Measurements from ENCODE around the gene PKNOX2. TPM values are rescaled to one million over a fixed set of nuclear protein-coding genes. Genes with fewer than 3 reads are reported as not detected.

The PKNOX2 gene
- total and polyA plus RNA-seq, 4 donors = 3.1 to 10.6 (median 7.9) TPM

GRCh38 chr11:125359130-125359529 is 194.6 kb downstream of the PKNOX2 start:
- no peak overlapping the region for H3K9ac ChIP-seq (ENCODE audit: insufficient read depth in 1 of 2, low read length in 2 of 2)
- peaks cover 0 to 31% (median 2%) of the 10 kb centered on the region in 5 donors for H3K4me1 ChIP-seq (ENCODE audit: control insufficient read depth in 5 of 5, insufficient read depth in 5 of 5, low read length in 5 of 5)
- no peak overlapping the region for H3K27ac ChIP-seq (ENCODE audit: low read depth in 1 of 2, low read length in 1 of 2)
- H3K4me3 ChIP-seq = no peak overlapping the region
- 96 to 97% methylated on average over 9 of the region's 9 CpGs for WGBS, 2 donors
- DNase-seq = no peak
- peaks cover 0 to 2% (median 0%) of the 10 kb centered on the region in 4 donors for H3K36me3 ChIP-seq (ENCODE audit: control insufficient read depth in 4 of 4, insufficient read depth in 4 of 4, low read length in 4 of 4)
- no peaks in the 10 kb centered on the region for H3K9me3 ChIP-seq (ENCODE audit: control insufficient read depth in 4 of 4, insufficient read depth in 3 of 4, low read length in 3 of 4)
- H3K27me3 ChIP-seq (ENCODE audit: control insufficient read depth in 3 of 3, insufficient read depth in 3 of 3, low read length in 2 of 3) = no peaks in the 10 kb centered on the region
- no peak for ATAC-seq (ENCODE audit: insufficient read depth, low FRiP score)
- TF ChIP-seq CTCF (IDR thresholded peaks at IDR 0.05; ENCODE audit: control extremely low read depth, extremely low read depth) = no peak

GRCh38 chr11:125360066-125360465 is 195.5 kb downstream of the PKNOX2 start:
- ATAC-seq (ENCODE audit: insufficient read depth, low FRiP score) (no peak), DNase-seq (no peak)
- 84 to 88% methylated on average over 7 of the region's 7 CpGs for WGBS, 2 donors
- TF ChIP-seq CTCF (IDR thresholded peaks at IDR 0.05; ENCODE audit: control extremely low read depth, extremely low read depth) = no peak
- Histone ChIP-seq H3K27ac (ENCODE audit: low read depth in 1 of 2, low read length in 1 of 2) (no peak overlapping the region), H3K36me3 (ENCODE audit: control insufficient read depth in 4 of 4, insufficient read depth in 4 of 4, low read length in 4 of 4) (no peaks in the 10 kb centered on the region), H3K4me1 (ENCODE audit: control insufficient read depth in 5 of 5, insufficient read depth in 5 of 5, low read length in 5 of 5) (peaks cover 0 to 31% (median 2%) of the 10 kb centered on the region in 5 donors), H3K9ac (ENCODE audit: insufficient read depth in 1 of 2, low read length in 2 of 2) (no peak overlapping the region), H3K27me3 (ENCODE audit: control insufficient read depth in 3 of 3, insufficient read depth in 3 of 3, low read length in 2 of 3) (no peaks in the 10 kb centered on the region), H3K9me3 (ENCODE audit: control insufficient read depth in 4 of 4, insufficient read depth in 3 of 4, low read length in 3 of 4) (no peaks in the 10 kb centered on the region), H3K4me3 (no peak overlapping the region)

GRCh38 chr11:125364121-125364826 is 199.7 kb downstream of the PKNOX2 start:
- 62 to 69% methylated on average over 11 of the region's 11 CpGs for WGBS, 2 donors
- Histone ChIP-seq H3K9me3 (ENCODE audit: control insufficient read depth in 4 of 4, insufficient read depth in 3 of 4, low read length in 3 of 4) (no peaks in the 10 kb centered on the region), H3K27ac (ENCODE audit: low read depth in 1 of 2, low read length in 1 of 2) (no peak overlapping the region), H3K27me3 (ENCODE audit: control insufficient read depth in 3 of 3, insufficient read depth in 3 of 3, low read length in 2 of 3) (no peaks in the 10 kb centered on the region), H3K36me3 (ENCODE audit: control insufficient read depth in 4 of 4, insufficient read depth in 4 of 4, low read length in 4 of 4) (peaks cover 0 to 6% (median 0%) of the 10 kb centered on the region in 4 donors), H3K9ac (ENCODE audit: insufficient read depth in 1 of 2, low read length in 2 of 2) (no peak overlapping the region), H3K4me1 (ENCODE audit: control insufficient read depth in 5 of 5, insufficient read depth in 5 of 5, low read length in 5 of 5) (peaks cover 0 to 3% (median 0%) of the 10 kb centered on the region in 5 donors), H3K4me3 (no peak overlapping the region)
- no peak for DNase-seq
- no peak for ATAC-seq (ENCODE audit: insufficient read depth, low FRiP score)
- TF ChIP-seq CTCF (IDR thresholded peaks at IDR 0.05; ENCODE audit: control extremely low read depth, extremely low read depth) = no peak

Data from lung (tissue), 12 donors.